K562 (cell line): ENCODE data around the gene TBX1. TPM values are rescaled to one million over a fixed set of nuclear protein-coding genes. Genes with fewer than 3 reads are reported as not detected.

Experiments
- CHD7 ChIP-seq: fragments of 200-600 bp; sonication (generic); IDR thresholded peaks from one replicate; pipeline ENCODE4 v1.6.1; 2012; ENCODE audit warnings: mild to moderate bottlenecking, low read depth, low read length, inconsistent platforms
- CREB5 ChIP-seq: fragments of 250-450 bp; sonication (Bioruptor Pico); IDR thresholded peaks from 2 replicates; pipeline ENCODE4 v1.5.0; 2020; ENCODE audit warnings: mild to moderate bottlenecking
- ETS2 ChIP-seq: IDR thresholded peaks from 2 replicates; pipeline ENCODE4 v1.6.1; 2016; ENCODE audit warnings: borderline replicate concordance, missing genetic modification characterization, mild to moderate bottlenecking, moderate library complexity, missing compliant biosample characterization; ENCODE audit not compliant: poor library complexity, severe bottlenecking
- HLTF ChIP-seq: fragments of 450-650 bp; IDR thresholded peaks from 2 replicates; pipeline ENCODE4 v1.6.1; 2016
- HNRNPH1 ChIP-seq: fragments of 200-400 bp; formaldehyde crosslinking; optimal IDR thresholded peaks from 2 replicates; pipeline ENCODE3; 2017; ENCODE audit warnings: low read depth, mild to moderate bottlenecking, low read length, moderate library complexity
- ID3 ChIP-seq, 2 experiments: fragments of 250-450 bp in 1 of 2; fragments of 450-650 bp in 1 of 2; sonication (Bioruptor Pico) in 1 of 2; IDR thresholded peaks; 2 replicates each; pipeline versions ENCODE4 v1.6.1 to v1.8.0; 2016 to 2021; ENCODE audit warnings: mild to moderate bottlenecking in 2 of 2, moderate library complexity in 2 of 2, missing compliant biosample characterization in 1 of 2, missing genetic modification characterization in 1 of 2
- OTX1 ChIP-seq: fragments of 450-650 bp; formaldehyde crosslinking; IDR thresholded peaks from 2 replicates; pipeline ENCODE4 v1.4.0; 2022; ENCODE audit warnings: mild to moderate bottlenecking
- SRSF1 ChIP-seq: fragments of 200-400 bp; formaldehyde crosslinking; IDR thresholded peaks from 2 replicates; pipeline ENCODE4 v1.6.1; 2017; ENCODE audit warnings: mild to moderate bottlenecking, low read depth, low read length, moderate library complexity
- ZBTB33 ChIP-seq: sonication (generic); formaldehyde crosslinking; IDR thresholded peaks from 2 replicates; pipeline ENCODE4 v1.8.1; 2023; ENCODE audit warnings: mild to moderate bottlenecking, missing genetic modification reagents
- ZBTB7A ChIP-seq: IDR thresholded peaks from 2 replicates; pipeline ENCODE4 v1.6.1; 2011; ENCODE audit warnings: low read depth, mild to moderate bottlenecking, low read length, moderate library complexity, borderline replicate concordance; ENCODE audit not compliant: control insufficient read depth
- polyA plus RNA-seq, 8 experiments: library from polyadenylated mRNA; depleted of rRNA in 4 of 8; stranded (reverse) in 5 of 8; unstranded in 3 of 8; fragments of >200 nt; fragmentation: Nextera tagmentation in 2 of 8; fragmentation: Illumina TruSeq in 1 of 8; extraction: Ambion mirVana in 2 of 8; extraction: Trizol in 1 of 8; gene quantifications; 2 replicates each; pipeline versions ENCODE4 v1.2.1 to v1.2.3, GENCODE V29; 2011 to 2014; ENCODE audit warnings: inconsistent platforms in 1 of 8, missing spikeins in 1 of 8
- total RNA-seq, 7 experiments: library from RNA; depleted of rRNA in 6 of 7; stranded (reverse); fragments of >200 nt in 6 of 7; fragmentation: Illumina TruSeq in 2 of 7; extraction: Trizol in 2 of 7; gene quantifications; 2 replicates each; pipeline versions ENCODE4 v1.2.1 to v1.2.3, GENCODE V29; 2011 to 2021; ENCODE audit warnings: low replicate concordance in 1 of 7

Gene TBX1
- total and polyA plus RNA-seq, 9 of the 15 experiments (the other 6 are each of a cell fraction or from before 2014, with no cell fraction given), result 0.07 to 35.0 (median 3.9) TPM

- TF ChIP-seq CHD7 (no peak), ID3 (CRISPR knock-in tag; IDR thresholded peaks at IDR 0.05) (no peak), ID3 (tag; IDR thresholded peaks at IDR 0.05) (peak; percentile 62; the same call in 1 of the 2 replicates), OTX1 (CRISPR knock-in tag) (no peak), ETS2 (no peak), HLTF (no peak), ZBTB7A (peak; percentile 12; the same call in 1 of the 2 replicates), ZBTB33 (CRISPR knock-in tag) (no peak), CREB5 (CRISPR knock-in tag) (no peak), HNRNPH1 (no peak), SRSF1 (no peak)
Measured at GRCh38 chr22:19762568-19763457, 2.2 kb downstream of the TBX1 start (continued).
